T-helper 17 cell (primary cell): ENCODE measurements around the gene MKX. TPM values are rescaled to one million over a fixed set of nuclear protein-coding genes. Genes with fewer than 3 reads are reported as not detected.

ENCODE experiments used
- ATAC-seq: fragments of 150-1000 bp; cut with Tn5 transposase; 2 replicates; pipeline ENCODE4 v1.10.0; 2021; ENCODE audit warnings: mild to moderate bottlenecking, moderate library complexity
- DNase-seq, 3 donors: peaks; one replicate each; pipeline versions ENCODE4 v3.0.0 to v3.0.0-alpha.2; 2020 to 2021
- H3K9me3 ChIP-seq: one replicate; pipeline ENCODE4 v1.7.0; 2013; ENCODE audit warnings: low read length, mild to moderate bottlenecking; ENCODE audit not compliant: control insufficient read depth, poor library complexity, severe bottlenecking
- H3K27ac Mint-ChIP-seq: one replicate; pipeline ENCODE4 v1.8.0; 2022; ENCODE audit warnings: mild to moderate bottlenecking, moderate library complexity, mixed read lengths
- H3K27me3 Mint-ChIP-seq: one replicate; pipeline ENCODE4 v1.8.0; 2022; ENCODE audit warnings: mixed read lengths
- H3K36me3 Mint-ChIP-seq: one replicate; pipeline ENCODE4 v1.8.0; 2022; ENCODE audit warnings: low read depth, mixed read lengths
- H3K4me1 Mint-ChIP-seq: one replicate; pipeline ENCODE4 v1.8.0; 2022; ENCODE audit warnings: mild to moderate bottlenecking, mixed read lengths
- H3K4me3 Mint-ChIP-seq: one replicate; pipeline ENCODE4 v1.8.0; 2022; ENCODE audit warnings: mild to moderate bottlenecking, moderate library complexity, mixed read lengths
- total RNA-seq, 4 donors: library from RNA in 2 of 4; stranded (reverse) in 2 of 4; gene quantifications; one replicate each; pipeline ENCODE4 v1.2.3 and lab custom pipeline; 2022 to 2026

MKX gene
- total RNA-seq, 2 donors from 2014 or later: not detected

- H3K27ac Mint-ChIP-seq: no peak overlapping the region
Measured at GRCh38 chr10:27646194-27646593, 99.4 kb downstream of the MKX start.

GRCh38 chr10:27644307-27644939 is 101.2 kb downstream of the MKX start:
- H3K27ac Mint-ChIP-seq: no peak overlapping the region
- peaks cover 31% of the 10 kb centered on the region for H3K27me3 Mint-ChIP-seq
- no peak overlapping the region for H3K4me3 Mint-ChIP-seq
- H3K9me3 ChIP-seq: no peaks in the 10 kb centered on the region
- DNase-seq: no peak
- no peaks in the 10 kb centered on the region for H3K4me1 Mint-ChIP-seq
- no peaks in the 10 kb centered on the region for H3K36me3 Mint-ChIP-seq
- no peak for ATAC-seq

More at GRCh38 chr10:27646194-27646593, 99.4 kb downstream of the MKX start:
- Mint-ChIP-seq H3K4me3 (no peak overlapping the region), H3K27me3 (peaks cover 41% of the 10 kb centered on the region), H3K4me1 (no peaks in the 10 kb centered on the region), H3K36me3 (no peaks in the 10 kb centered on the region)
- H3K9me3 ChIP-seq: no peaks in the 10 kb centered on the region
- DNase-seq (no peak), ATAC-seq (no peak)

- H3K36me3 Mint-ChIP-seq: no peaks in the 10 kb centered on the region
- H3K4me3 Mint-ChIP-seq: no peak overlapping the region
- H3K4me1 Mint-ChIP-seq: no peaks in the 10 kb centered on the region
- no peak for ATAC-seq
- no peak for DNase-seq
- peaks cover 20% of the 10 kb centered on the region for H3K27me3 Mint-ChIP-seq
- no peak overlapping the region for H3K27ac Mint-ChIP-seq
- H3K9me3 ChIP-seq: no peaks in the 10 kb centered on the region
Measured at GRCh38 chr10:27643301-27643700, 102.3 kb downstream of the MKX start.

- Mint-ChIP-seq H3K36me3 (no peaks in the 10 kb centered on the region), H3K4me3 (no peak overlapping the region), H3K27ac (no peak overlapping the region), H3K27me3 (peaks cover 8% of the 10 kb centered on the region), H3K4me1 (no peaks in the 10 kb centered on the region)
- no peaks in the 10 kb centered on the region for H3K9me3 ChIP-seq
- DNase-seq (no peak), ATAC-seq (no peak)
Measured at GRCh38 chr10:27642023-27642589, 103.5 kb downstream of the MKX start.

- ATAC-seq (no peak), DNase-seq (no peak)
- H3K9me3 ChIP-seq: no peaks in the 10 kb centered on the region
- Mint-ChIP-seq H3K36me3 (no peaks in the 10 kb centered on the region), H3K27ac (no peak overlapping the region), H3K4me3 (no peak overlapping the region), H3K4me1 (no peaks in the 10 kb centered on the region), H3K27me3 (no peaks in the 10 kb centered on the region)
Measured at GRCh38 chr10:27638071-27638750, 107.4 kb downstream of the MKX start.

- no peaks in the 10 kb centered on the region for H3K27me3 Mint-ChIP-seq
Measured at GRCh38 chr10:27637601-27638000, 108.0 kb downstream of the MKX start.

GRCh38 chr10:27636816-27637215 is 108.8 kb downstream of the MKX start:
- H3K27ac Mint-ChIP-seq: no peak overlapping the region
- no peaks in the 10 kb centered on the region for H3K27me3 Mint-ChIP-seq
- no peak overlapping the region for H3K4me3 Mint-ChIP-seq
- H3K9me3 ChIP-seq: no peaks in the 10 kb centered on the region
- no peak for ATAC-seq
- H3K4me1 Mint-ChIP-seq: no peaks in the 10 kb centered on the region
- H3K36me3 Mint-ChIP-seq: no peaks in the 10 kb centered on the region
- DNase-seq: no peak

More at GRCh38 chr10:27637601-27638000, 108.0 kb downstream of the MKX start:
- DNase-seq (no peak), ATAC-seq (no peak)
- H3K36me3 Mint-ChIP-seq: no peaks in the 10 kb centered on the region
- no peaks in the 10 kb centered on the region for H3K4me1 Mint-ChIP-seq
- H3K27ac Mint-ChIP-seq: no peak overlapping the region
- H3K4me3 Mint-ChIP-seq: no peak overlapping the region
- H3K9me3 ChIP-seq: no peaks in the 10 kb centered on the region

- DNase-seq (no peak), ATAC-seq (no peak)
- Mint-ChIP-seq H3K27ac (no peak overlapping the region), H3K27me3 (no peaks in the 10 kb centered on the region), H3K4me3 (no peak overlapping the region), H3K36me3 (no peaks in the 10 kb centered on the region), H3K4me1 (no peaks in the 10 kb centered on the region)
- H3K9me3 ChIP-seq: no peaks in the 10 kb centered on the region
Measured at GRCh38 chr10:27635699-27636270, 109.8 kb downstream of the MKX start.

- no peaks in the 10 kb centered on the region for H3K36me3 Mint-ChIP-seq
- H3K9me3 ChIP-seq: no peaks in the 10 kb centered on the region
- H3K27ac Mint-ChIP-seq: no peak overlapping the region
- no peaks in the 10 kb centered on the region for H3K27me3 Mint-ChIP-seq
- ATAC-seq: no peak
- H3K4me1 Mint-ChIP-seq: no peaks in the 10 kb centered on the region
- no peak for DNase-seq
- H3K4me3 Mint-ChIP-seq: no peak overlapping the region
Measured at GRCh38 chr10:27635290-27635689, 110.3 kb downstream of the MKX start.

GRCh38 chr10:27628621-27629020 is 117.0 kb downstream of the MKX start:
- Mint-ChIP-seq H3K27me3 (peaks cover 54% of the 10 kb centered on the region), H3K27ac (no peak overlapping the region), H3K4me1 (no peaks in the 10 kb centered on the region), H3K36me3 (no peaks in the 10 kb centered on the region), H3K4me3 (no peak overlapping the region)
- ATAC-seq (no peak), DNase-seq (no peak)
- no peaks in the 10 kb centered on the region for H3K9me3 ChIP-seq

GRCh38 chr10:27626890-27627289 is 118.7 kb downstream of the MKX start:
- H3K9me3 ChIP-seq: no peaks in the 10 kb centered on the region
- Mint-ChIP-seq H3K27ac (no peak overlapping the region), H3K27me3 (peaks cover 57% of the 10 kb centered on the region), H3K36me3 (no peaks in the 10 kb centered on the region), H3K4me1 (peaks cover 2% of the 10 kb centered on the region), H3K4me3 (no peak overlapping the region)
- DNase-seq (no peak), ATAC-seq (no peak)

GRCh38 chr10:27625452-27626211 is 120.0 kb downstream of the MKX start:
- ATAC-seq: no peak
- Mint-ChIP-seq H3K27me3 (peaks cover 67% of the 10 kb centered on the region), H3K27ac (no peak overlapping the region)

GRCh38 chr10:27624941-27625340 is 120.7 kb downstream of the MKX start:
- peaks cover 2% of the 10 kb centered on the region for H3K4me1 Mint-ChIP-seq
- no peaks in the 10 kb centered on the region for H3K36me3 Mint-ChIP-seq
- H3K27ac Mint-ChIP-seq: no peak overlapping the region
- peak overlapping the region; percentile 47 for H3K4me3 Mint-ChIP-seq
- ATAC-seq: no peak
- peaks cover 67% of the 10 kb centered on the region for H3K27me3 Mint-ChIP-seq
- no peaks in the 10 kb centered on the region for H3K9me3 ChIP-seq
- no peak for DNase-seq

More at GRCh38 chr10:27625452-27626211, 120.0 kb downstream of the MKX start:
- no peak for DNase-seq
- Mint-ChIP-seq H3K4me3 (no peak overlapping the region), H3K36me3 (no peaks in the 10 kb centered on the region), H3K4me1 (peaks cover 2% of the 10 kb centered on the region)
- H3K9me3 ChIP-seq: no peaks in the 10 kb centered on the region
